GM23338 (cell line): ENCODE results near the gene PLEKHM1. TPM values are rescaled to one million over a fixed set of nuclear protein-coding genes. Genes with fewer than 3 reads are reported as not detected.

ENCODE experiments used
- ATAC-seq: fragments of 200-7000 bp; cut with Tn5 transposase; 3 replicates; pipeline ENCODE4 v1.9.1; 2020
- DNase-seq: peaks from one replicate; pipeline ENCODE4 v3.0.0-alpha.2; 2015; ENCODE audit warnings: low spot score
- H2AFZ ChIP-seq: fragments of 200-600 bp; sonication (generic); 2 replicates; pipeline ENCODE4 v1.8.0; 2016; ENCODE audit warnings: antibody characterized with exemption, mild to moderate bottlenecking, moderate library complexity
- H3F3A ChIP-seq: fragments of 200-600 bp; sonication (generic); replicated peaks from 2 replicates; pipeline ENCODE4 v1.8.0; 2017; ENCODE audit warnings: antibody characterized with exemption, mixed run types, low read depth
- H3K27ac ChIP-seq: fragments of 200-600 bp; sonication (generic); 2 replicates; pipeline ENCODE4 v1.6.1; 2016; ENCODE audit warnings: low read depth
- H3K27me3 ChIP-seq: fragments of 200-600 bp; sonication (generic); 2 replicates; pipeline ENCODE4 v1.8.0; 2016; ENCODE audit warnings: mild to moderate bottlenecking, mixed run types, moderate library complexity; ENCODE audit not compliant: insufficient read depth
- H3K36me3 ChIP-seq: fragments of 200-600 bp; sonication (generic); 2 replicates; pipeline ENCODE4 v1.8.0; 2016; ENCODE audit warnings: mild to moderate bottlenecking; ENCODE audit not compliant: insufficient read depth
- H3K4me1 ChIP-seq: fragments of 200-600 bp; sonication (generic); 2 replicates; pipeline ENCODE4 v1.8.0; 2016; ENCODE audit warnings: mild to moderate bottlenecking, moderate library complexity; ENCODE audit not compliant: insufficient read depth
- H3K4me2 ChIP-seq: fragments of 200-600 bp; sonication (generic); 2 replicates; pipeline ENCODE4 v1.7.1; 2017; ENCODE audit warnings: mixed run types
- H3K4me3 ChIP-seq: fragments of 200-600 bp; sonication (generic); 2 replicates; pipeline ENCODE4 v1.6.1; 2016; ENCODE audit warnings: mixed run types
- H3K79me2 ChIP-seq: fragments of 200-600 bp; sonication (generic); replicated peaks from 2 replicates; pipeline ENCODE4 v1.8.0; 2017; ENCODE audit warnings: mild to moderate bottlenecking; ENCODE audit not compliant: insufficient read depth
- H3K9me2 ChIP-seq: fragments of 200-600 bp; sonication (generic); 2 replicates; pipeline ENCODE4 v1.8.0; 2017; ENCODE audit not compliant: insufficient read depth
- H4K20me1 ChIP-seq: fragments of 200-600 bp; sonication (generic); replicated peaks from 2 replicates; pipeline ENCODE4 v1.8.0; 2017; ENCODE audit warnings: mild to moderate bottlenecking; ENCODE audit not compliant: insufficient read depth
- H3K27ac Mint-ChIP-seq: 2 replicates; pipeline ENCODE4 v1.8.0; 2020; ENCODE audit warnings: inconsistent platforms, mild to moderate bottlenecking, moderate library complexity, mixed read lengths
- H3K27me3 Mint-ChIP-seq: 3 replicates; pipeline ENCODE4 v1.8.0; 2022; ENCODE audit warnings: low read depth, mild to moderate bottlenecking, moderate library complexity, mixed read lengths, inconsistent platforms; ENCODE audit not compliant: insufficient read depth, poor library complexity
- H3K36me3 Mint-ChIP-seq: 3 replicates; pipeline ENCODE4 v1.8.0; 2021; ENCODE audit warnings: low read depth, mild to moderate bottlenecking, inconsistent platforms, moderate library complexity, mixed read lengths
- H3K4me1 Mint-ChIP-seq: 3 replicates; pipeline ENCODE4 v1.8.0; 2020; ENCODE audit warnings: mild to moderate bottlenecking, inconsistent platforms, mixed read lengths
- H3K4me3 Mint-ChIP-seq: 3 replicates; pipeline ENCODE4 v1.8.0; 2021; ENCODE audit warnings: moderate library complexity, mild to moderate bottlenecking, inconsistent platforms, mixed read lengths
- H3K9me3 Mint-ChIP-seq: 3 replicates; pipeline ENCODE4 v1.8.0; 2020; ENCODE audit warnings: moderate library complexity, mild to moderate bottlenecking, inconsistent platforms, mixed read lengths
- CREB1 ChIP-seq: fragments of 250-450 bp; sonication (Bioruptor Pico); IDR thresholded peaks from 2 replicates; pipeline ENCODE4 v1.5.0; 2020; ENCODE audit warnings: low read depth, mild to moderate bottlenecking, moderate library complexity
- CTCF ChIP-seq, 2 experiments: fragments of 200-600 bp in 1 of 2; sonication (generic) in 1 of 2; conservative IDR thresholded peaks; 2 replicates each; pipeline versions ENCODE4 v1.5.1 to v1.6.1; 2016 to 2017; ENCODE audit warnings: antibody characterized with exemption in 2 of 2, low read depth in 2 of 2, mild to moderate bottlenecking in 2 of 2, moderate library complexity in 1 of 2
- ETS1 ChIP-seq: IDR thresholded peaks from 2 replicates; pipeline ENCODE4 v1.6.1; 2016; ENCODE audit warnings: antibody characterized with exemption
- EZH2 ChIP-seq: fragments of 200-600 bp; sonication (generic); IDR thresholded peaks from one replicate; pipeline ENCODE4 v1.8.0; 2017; ENCODE audit warnings: antibody characterized with exemption, mild to moderate bottlenecking, low read depth; ENCODE audit not compliant: unreplicated experiment
- JUNB ChIP-seq: IDR thresholded peaks from one replicate; pipeline ENCODE4 v1.6.1; 2016; ENCODE audit warnings: antibody characterized with exemption; ENCODE audit not compliant: unreplicated experiment
- NANOG ChIP-seq: IDR thresholded peaks from 2 replicates; pipeline ENCODE4 v1.6.1; 2016; ENCODE audit warnings: antibody characterized with exemption, borderline replicate concordance
- REST ChIP-seq: IDR thresholded peaks from one replicate; pipeline ENCODE4 v1.6.1; 2018; ENCODE audit warnings: antibody characterized with exemption; ENCODE audit not compliant: unreplicated experiment
- STAT1 ChIP-seq: IDR thresholded peaks from one replicate; pipeline ENCODE4 v1.6.1; 2016; ENCODE audit warnings: antibody characterized with exemption; ENCODE audit not compliant: unreplicated experiment
- polyA plus RNA-seq: library from polyadenylated mRNA; unstranded; fragments of >200 nt; fragmentation: Nextera tagmentation; extraction: Ambion mirVana; gene quantifications from 2 replicates; pipeline ENCODE4 v1.2.1, GENCODE V29; 2016
- total RNA-seq: library from RNA; depleted of rRNA; stranded (reverse); fragments of >200 nt; shearing (Covaris generic); gene quantifications from 2 replicates; pipeline ENCODE4 v1.2.3, GENCODE V29; 2014

Gene PLEKHM1
- total and polyA plus RNA-seq, 2 experiments from 2014 or later, result 4.4 to 17.9 TPM

GRCh38 chr17:45410144-45411091 is 80.1 kb downstream of the PLEKHM1 start (continued):
- TF ChIP-seq ETS1 (no peak), REST (no peak), JUNB (no peak), CTCF (conservative IDR thresholded peaks at IDR 0.05; ENCODE audit: low read depth in 2 of 2) (no peak), NANOG (no peak), CREB1 (no peak), EZH2 (no peak)

GRCh38 chr17:45409659-45410076 is 80.9 kb downstream of the PLEKHM1 start:
- H3K79me2 ChIP-seq, result no peaks in the 10 kb centered on the region
- H3K9me3 Mint-ChIP-seq, result no peaks in the 10 kb centered on the region
- H4K20me1 ChIP-seq, result no peaks in the 10 kb centered on the region
- H3K36me3 Mint-ChIP-seq, result no peaks in the 10 kb centered on the region
- H3K27me3 Mint-ChIP-seq, result peaks cover 11% of the 10 kb centered on the region
- peaks cover 42% of the 10 kb centered on the region for H3K4me1 Mint-ChIP-seq
- H3K27ac Mint-ChIP-seq, result no peak overlapping the region
- ATAC-seq (no peak), DNase-seq (no peak)
- H3K27ac ChIP-seq, result no peak overlapping the region
- 0 out of 2 replicates have a peak, but pooled peaks cover under 1% of the 10 kb centered on the region for H3F3A ChIP-seq
- peaks cover 10% of the 10 kb centered on the region for H3K4me1 ChIP-seq
- H3K27me3 ChIP-seq, result no peaks in the 10 kb centered on the region
- H3K4me3 ChIP-seq, result no peak overlapping the region
- H3K36me3 ChIP-seq, result no peaks in the 10 kb centered on the region
- no peak overlapping the region for H3K4me2 ChIP-seq
- TF ChIP-seq STAT1 (no peak), CREB1 (no peak), JUNB (no peak)
- no peak overlapping the region for H2AFZ ChIP-seq
- H3K9me2 ChIP-seq, result no peaks in the 10 kb centered on the region
- no peak overlapping the region for H3K4me3 Mint-ChIP-seq
